Thyroid gland (tissue), 4 donors: ENCODE results near the gene KRTAP4-4.

Experiments
- POLR2A ChIP-seq, 2 donors: fragments of 450-650 bp; IDR thresholded peaks; one replicate each; pipeline ENCODE4 v1.6.1; 2017; ENCODE audit warnings: antibody characterized with exemption in 2 of 2, mild to moderate bottlenecking in 2 of 2, moderate library complexity in 1 of 2
- TF ChIP-seq, protein P1 (sequence below), 6 experiments: fragments of 200-600 bp in 3 of 6; fragments of 450-650 bp in 3 of 6; sonication (generic) in 3 of 6; IDR thresholded peaks; one replicate each; pipeline ENCODE4 v1.5.1; 2016 to 2019; ENCODE audit warnings: antibody characterized with exemption in 6 of 6, mild to moderate bottlenecking in 2 of 6, inconsistent platforms in 1 of 6, moderate library complexity in 1 of 6

DNA sequence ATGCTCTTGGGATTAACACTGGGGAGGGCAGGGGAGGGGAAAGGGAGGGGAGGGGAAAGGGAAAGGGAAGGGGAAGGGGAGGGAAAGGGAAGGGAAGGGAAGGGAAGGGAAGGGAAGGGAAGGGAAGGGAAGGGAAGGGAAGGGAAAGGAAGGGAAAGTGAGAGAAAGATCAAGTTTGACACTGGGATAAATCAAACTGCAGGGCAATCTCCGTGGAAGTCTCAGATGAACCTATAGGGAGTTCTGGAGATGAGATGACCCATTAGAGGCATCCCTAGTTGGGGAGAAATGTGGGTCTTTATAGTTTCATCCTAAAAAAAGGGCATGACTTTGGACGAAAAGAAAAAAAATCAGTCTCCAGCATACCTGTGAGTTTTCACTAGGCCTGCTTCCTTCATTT, 38.8 kb downstream of the KRTAP4-4 start:
- TF ChIP-seq, protein P1, sequence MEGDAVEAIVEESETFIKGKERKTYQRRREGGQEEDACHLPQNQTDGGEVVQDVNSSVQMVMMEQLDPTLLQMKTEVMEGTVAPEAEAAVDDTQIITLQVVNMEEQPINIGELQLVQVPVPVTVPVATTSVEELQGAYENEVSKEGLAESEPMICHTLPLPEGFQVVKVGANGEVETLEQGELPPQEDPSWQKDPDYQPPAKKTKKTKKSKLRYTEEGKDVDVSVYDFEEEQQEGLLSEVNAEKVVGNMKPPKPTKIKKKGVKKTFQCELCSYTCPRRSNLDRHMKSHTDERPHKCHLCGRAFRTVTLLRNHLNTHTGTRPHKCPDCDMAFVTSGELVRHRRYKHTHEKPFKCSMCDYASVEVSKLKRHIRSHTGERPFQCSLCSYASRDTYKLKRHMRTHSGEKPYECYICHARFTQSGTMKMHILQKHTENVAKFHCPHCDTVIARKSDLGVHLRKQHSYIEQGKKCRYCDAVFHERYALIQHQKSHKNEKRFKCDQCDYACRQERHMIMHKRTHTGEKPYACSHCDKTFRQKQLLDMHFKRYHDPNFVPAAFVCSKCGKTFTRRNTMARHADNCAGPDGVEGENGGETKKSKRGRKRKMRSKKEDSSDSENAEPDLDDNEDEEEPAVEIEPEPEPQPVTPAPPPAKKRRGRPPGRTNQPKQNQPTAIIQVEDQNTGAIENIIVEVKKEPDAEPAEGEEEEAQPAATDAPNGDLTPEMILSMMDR (IDR thresholded peaks at IDR 0.05) = no peak
- no peak for TF ChIP-seq POLR2A (IDR thresholded peaks at IDR 0.05)
